AG04450 (cell line): ENCODE results near the gene ANO10. TPM values are rescaled to one million over a fixed set of nuclear protein-coding genes. Genes with fewer than 3 reads are reported as not detected.

Experiments
- CTCF ChIA-PET: fragments of 300-600, 350-600 bp; formaldehyde crosslinking; extraction: SDS; loops from one replicate; lab custom pipeline; 2022; ENCODE audit warnings: antibody characterized with exemption, inconsistent platforms; lab: Charles Lee
- POLR2A ChIA-PET: fragments of 350-600 bp; formaldehyde crosslinking; extraction: SDS; loops from one replicate; lab custom pipeline; 2021; ENCODE audit warnings: antibody characterized with exemption, inconsistent platforms; lab: Yijun Ruan, JAX
- DNase-seq: peaks from one replicate; pipeline ENCODE4 v3.0.0-alpha.2; 2011; ENCODE audit warnings: low read depth, low spot score
- H3K27ac ChIP-seq: one replicate; pipeline ENCODE4 v1.5.1; 2012; ENCODE audit warnings: low read depth, low read length, control low read depth
- H3K27me3 ChIP-seq: one replicate; pipeline ENCODE4 v1.6.0; 2012; ENCODE audit warnings: low read length; ENCODE audit not compliant: control insufficient read depth, insufficient read depth
- H3K4me3 ChIP-seq: 2 replicates; pipeline ENCODE4 v1.5.1; 2011; ENCODE audit warnings: mild to moderate bottlenecking, low read depth, low read length, control low read depth
- H3K9me3 ChIP-seq: 2 replicates; pipeline ENCODE4 v1.5.1; 2012; ENCODE audit warnings: low read length; ENCODE audit not compliant: control insufficient read depth, insufficient read depth
- CTCF ChIP-seq: IDR thresholded peaks from 2 replicates; pipeline ENCODE4 v1.5.1; 2011; ENCODE audit warnings: low read depth, low read length, control low read depth, inconsistent platforms
- polyA plus RNA-seq: library from polyadenylated mRNA; depleted of rRNA; stranded (reverse); fragments of >200 nt; gene quantifications from 2 replicates; pipeline ENCODE4 v1.2.3, GENCODE V29; 2011

The ANO10 gene
- polyA plus RNA-seq, 1 experiment: 87.1 TPM

GRCh38 chr3:43632986-43633385 is 11.2 kb upstream of the ANO10 start:
- no peak for TF ChIP-seq CTCF
- no peaks in the 10 kb centered on the region for H3K9me3 ChIP-seq
- no peak overlapping the region for H3K27ac ChIP-seq
- no peak for DNase-seq
- H3K4me3 ChIP-seq: no peak overlapping the region
- CTCF ChIA-PET: no interaction called here
- POLR2A ChIA-PET: no interaction called here
- H3K27me3 ChIP-seq: no peaks in the 10 kb centered on the region

GRCh38 chr3:43632269-43632733 is 10.5 kb upstream of the ANO10 start:
- Histone ChIP-seq H3K4me3 (no peak overlapping the region), H3K27ac (peak overlapping the region; percentile 74), H3K9me3 (no peaks in the 10 kb centered on the region), H3K27me3 (no peaks in the 10 kb centered on the region)
- CTCF ChIA-PET: interaction anchor here (1.0 kb wide), 1 partner anchor 16 kb away, joined by 3 read pairs; no protein-coding TSS in a partner anchor
- TF ChIP-seq CTCF: peak; percentile 20; the same call in 1 of the 2 replicates
- peak; percentile 58 for DNase-seq
- POLR2A ChIA-PET: no interaction called here

- Histone ChIP-seq H3K4me3 (no peak overlapping the region), H3K27ac (peak overlapping the region; percentile 66), H3K27me3 (no peaks in the 10 kb centered on the region), H3K9me3 (no peaks in the 10 kb centered on the region)
- DNase-seq: no peak
- no peak for TF ChIP-seq CTCF
- CTCF ChIA-PET: no interaction called here
- POLR2A ChIA-PET: no interaction called here
Observed at GRCh38 chr3:43629741-43630140, 7.9 kb upstream of the ANO10 start.

GRCh38 chr3:43629257-43629656 is 7.4 kb upstream of the ANO10 start:
- no peaks in the 10 kb centered on the region for H3K27me3 ChIP-seq
- H3K4me3 ChIP-seq: no peak overlapping the region
- DNase-seq: no peak
- POLR2A ChIA-PET: no interaction called here
- CTCF ChIA-PET: no interaction called here
- no peak for TF ChIP-seq CTCF
- H3K9me3 ChIP-seq: no peaks in the 10 kb centered on the region
- H3K27ac ChIP-seq: peak overlapping the region; percentile 66

GRCh38 chr3:43627360-43627759 is 5.5 kb upstream of the ANO10 start:
- CTCF ChIA-PET: no interaction called here
- POLR2A ChIA-PET: no interaction called here
- H3K9me3 ChIP-seq: no peaks in the 10 kb centered on the region
- no peak for TF ChIP-seq CTCF
- H3K4me3 ChIP-seq: no peak overlapping the region
- no peaks in the 10 kb centered on the region for H3K27me3 ChIP-seq
- H3K27ac ChIP-seq: no peak overlapping the region
- no peak for DNase-seq
